Adipocyte (in vitro differentiated cells): ENCODE measurements around the gene SEMA6D.

ENCODE experiments used
- DNase-seq: peaks from one replicate; pipeline ENCODE4 v3.0.0-alpha.2; 2015; ENCODE audit warnings: low read depth
- H3K27me3 ChIP-seq: replicated peaks from 2 replicates; pipeline ENCODE4 v1.7.0; 2013; ENCODE audit warnings: mild to moderate bottlenecking, low read length, moderate library complexity; ENCODE audit not compliant: control insufficient read depth, insufficient read depth
- H3K36me3 ChIP-seq: 2 replicates; pipeline ENCODE4 v1.7.0; 2013; ENCODE audit warnings: low read length, mild to moderate bottlenecking, moderate library complexity; ENCODE audit not compliant: control insufficient read depth, insufficient read depth, severe bottlenecking
- H3K4me1 ChIP-seq: 2 replicates; pipeline ENCODE4 v1.7.0; 2013; ENCODE audit warnings: mild to moderate bottlenecking, low read length, moderate library complexity; ENCODE audit not compliant: control insufficient read depth, insufficient read depth
- H3K4me3 ChIP-seq: 2 replicates; pipeline ENCODE4 v1.7.0; 2013; ENCODE audit warnings: mild to moderate bottlenecking, low read length, moderate library complexity
- H3K9ac ChIP-seq: 2 replicates; pipeline ENCODE4 v1.7.0; 2013; ENCODE audit warnings: mild to moderate bottlenecking, low read length, moderate library complexity
- H3K9me3 ChIP-seq: 2 replicates; pipeline ENCODE4 v1.7.0; 2013; ENCODE audit warnings: mild to moderate bottlenecking, low read length, moderate library complexity; ENCODE audit not compliant: control insufficient read depth

SEMA6D gene

GRCh38 chr15:47691882-47692281, 25.4 kb upstream of the SEMA6D start:
- DNase-seq = no peak
- H3K9ac ChIP-seq = no peak overlapping the region
- H3K4me1 ChIP-seq = peaks cover 7% of the 10 kb centered on the region
- no peaks in the 10 kb centered on the region for H3K36me3 ChIP-seq
- no peaks in the 10 kb centered on the region for H3K27me3 ChIP-seq
- no peaks in the 10 kb centered on the region for H3K9me3 ChIP-seq
- H3K4me3 ChIP-seq = no peak overlapping the region

- DNase-seq = no peak
- Histone ChIP-seq H3K27me3 (no peaks in the 10 kb centered on the region), H3K4me1 (no peaks in the 10 kb centered on the region), H3K4me3 (no peak overlapping the region), H3K9ac (no peak overlapping the region), H3K9me3 (no peaks in the 10 kb centered on the region), H3K36me3 (no peaks in the 10 kb centered on the region)
Observed at GRCh38 chr15:47696351-47696750, 21.0 kb upstream of the SEMA6D start.

GRCh38 chr15:47705281-47705997, 11.9 kb upstream of the SEMA6D start:
- no peak overlapping the region for H3K4me3 ChIP-seq
- no peak for DNase-seq
- no peaks in the 10 kb centered on the region for H3K4me1 ChIP-seq
- H3K36me3 ChIP-seq = no peaks in the 10 kb centered on the region
- H3K27me3 ChIP-seq = no peaks in the 10 kb centered on the region
- H3K9me3 ChIP-seq = no peaks in the 10 kb centered on the region
- no peak overlapping the region for H3K9ac ChIP-seq

- H3K4me3 ChIP-seq = no peak overlapping the region
- no peak for DNase-seq
- no peaks in the 10 kb centered on the region for H3K4me1 ChIP-seq
- no peaks in the 10 kb centered on the region for H3K9me3 ChIP-seq
- no peaks in the 10 kb centered on the region for H3K36me3 ChIP-seq
- H3K9ac ChIP-seq = no peak overlapping the region
- no peaks in the 10 kb centered on the region for H3K27me3 ChIP-seq
Observed at GRCh38 chr15:47707391-47707790, 9.9 kb upstream of the SEMA6D start.

GRCh38 chr15:47708161-47708980, 8.9 kb upstream of the SEMA6D start:
- Histone ChIP-seq H3K4me1 (no peaks in the 10 kb centered on the region), H3K4me3 (no peak overlapping the region)
- DNase-seq = no peak

GRCh38 chr15:47711655-47712054, 5.7 kb upstream of the SEMA6D start:
- Histone ChIP-seq H3K36me3 (no peaks in the 10 kb centered on the region), H3K4me1 (peaks cover 13% of the 10 kb centered on the region), H3K9ac (no peak overlapping the region), H3K4me3 (no peak overlapping the region), H3K9me3 (no peaks in the 10 kb centered on the region), H3K27me3 (no peaks in the 10 kb centered on the region)
- peak; percentile 51 for DNase-seq

More at GRCh38 chr15:47708161-47708980, 8.9 kb upstream of the SEMA6D start:
- no peaks in the 10 kb centered on the region for H3K36me3 ChIP-seq
- no peaks in the 10 kb centered on the region for H3K9me3 ChIP-seq
- H3K9ac ChIP-seq = no peak overlapping the region
- no peaks in the 10 kb centered on the region for H3K27me3 ChIP-seq

GRCh38 chr15:47715402-47715801, 1.9 kb upstream of the SEMA6D start:
- H3K27me3 ChIP-seq = no peaks in the 10 kb centered on the region
- H3K4me1 ChIP-seq = peaks cover 13% of the 10 kb centered on the region

GRCh38 chr15:47715856-47716445, 1.4 kb upstream of the SEMA6D start:
- Histone ChIP-seq H3K4me1 (peaks cover 13% of the 10 kb centered on the region), H3K4me3 (peak overlapping the region; percentile 87), H3K36me3 (no peaks in the 10 kb centered on the region), H3K9me3 (no peaks in the 10 kb centered on the region), H3K27me3 (no peaks in the 10 kb centered on the region), H3K9ac (peak overlapping the region; percentile 38)
- peak; percentile 9 for DNase-seq

More at GRCh38 chr15:47715402-47715801, 1.9 kb upstream of the SEMA6D start:
- Histone ChIP-seq H3K36me3 (no peaks in the 10 kb centered on the region), H3K4me3 (peak overlapping the region; percentile 87), H3K9ac (no peak overlapping the region), H3K9me3 (no peaks in the 10 kb centered on the region)
- DNase-seq = no peak

GRCh38 chr15:47716516-47716915, 789 bp upstream of the SEMA6D start:
- no peaks in the 10 kb centered on the region for H3K36me3 ChIP-seq
- H3K4me1 ChIP-seq = peaks cover 13% of the 10 kb centered on the region
- H3K9ac ChIP-seq = peak overlapping the region; percentile 38
- H3K27me3 ChIP-seq = no peaks in the 10 kb centered on the region
- H3K4me3 ChIP-seq = peak overlapping the region; percentile 87
- DNase-seq = no peak
- H3K9me3 ChIP-seq = no peaks in the 10 kb centered on the region

- Histone ChIP-seq H3K27me3 (no peaks in the 10 kb centered on the region), H3K36me3 (no peaks in the 10 kb centered on the region), H3K4me1 (peaks cover 13% of the 10 kb centered on the region), H3K9me3 (no peaks in the 10 kb centered on the region), H3K4me3 (peak overlapping the region; percentile 87), H3K9ac (peak overlapping the region; percentile 70)
- DNase-seq = peak; percentile 53
Observed at GRCh38 chr15:47718497-47719437, 1.5 kb downstream of the SEMA6D start.
